ENCODE measurements around the gene ZSWIM4. TPM values are rescaled to one million over a fixed set of nuclear protein-coding genes. Genes with fewer than 3 reads are reported as not detected.

ZSWIM4 gene
- total and polyA plus RNA-seq, 2 experiments from 2014 or later, result 5.4 to 42.3 TPM

DNA sequence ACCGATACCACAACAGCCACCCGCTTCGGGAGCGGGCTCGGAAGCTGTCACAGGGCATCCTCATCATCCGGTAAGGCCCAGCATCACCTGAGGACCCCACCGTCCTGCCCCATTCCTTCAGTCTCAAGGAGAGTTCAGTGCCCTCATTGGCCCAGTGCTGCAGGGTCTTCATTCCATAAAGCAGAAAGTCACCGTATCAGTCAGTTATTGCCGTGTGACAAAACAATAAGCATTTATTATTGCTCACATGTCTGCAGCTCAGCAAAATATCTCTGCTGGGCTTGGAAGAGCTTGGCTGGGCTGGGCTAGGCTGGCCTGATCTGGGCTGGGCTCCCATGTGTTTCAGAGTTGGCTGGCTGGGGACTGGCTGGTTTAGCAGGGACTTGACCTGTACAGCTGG, 39.0 kb upstream of the ZSWIM4 start (continued):
- TF ChIP-seq EZH2phosphoT487 (IDR thresholded peaks at IDR 0.05; ENCODE audit: unreplicated experiment), result no peak
- TF ChIP-seq JUNB (IDR thresholded peaks at IDR 0.05; ENCODE audit: unreplicated experiment), result no peak
- no peak for TF ChIP-seq CREB1 (CRISPR knock-in tag; IDR thresholded peaks at IDR 0.05; ENCODE audit: low read depth)

DNA sequence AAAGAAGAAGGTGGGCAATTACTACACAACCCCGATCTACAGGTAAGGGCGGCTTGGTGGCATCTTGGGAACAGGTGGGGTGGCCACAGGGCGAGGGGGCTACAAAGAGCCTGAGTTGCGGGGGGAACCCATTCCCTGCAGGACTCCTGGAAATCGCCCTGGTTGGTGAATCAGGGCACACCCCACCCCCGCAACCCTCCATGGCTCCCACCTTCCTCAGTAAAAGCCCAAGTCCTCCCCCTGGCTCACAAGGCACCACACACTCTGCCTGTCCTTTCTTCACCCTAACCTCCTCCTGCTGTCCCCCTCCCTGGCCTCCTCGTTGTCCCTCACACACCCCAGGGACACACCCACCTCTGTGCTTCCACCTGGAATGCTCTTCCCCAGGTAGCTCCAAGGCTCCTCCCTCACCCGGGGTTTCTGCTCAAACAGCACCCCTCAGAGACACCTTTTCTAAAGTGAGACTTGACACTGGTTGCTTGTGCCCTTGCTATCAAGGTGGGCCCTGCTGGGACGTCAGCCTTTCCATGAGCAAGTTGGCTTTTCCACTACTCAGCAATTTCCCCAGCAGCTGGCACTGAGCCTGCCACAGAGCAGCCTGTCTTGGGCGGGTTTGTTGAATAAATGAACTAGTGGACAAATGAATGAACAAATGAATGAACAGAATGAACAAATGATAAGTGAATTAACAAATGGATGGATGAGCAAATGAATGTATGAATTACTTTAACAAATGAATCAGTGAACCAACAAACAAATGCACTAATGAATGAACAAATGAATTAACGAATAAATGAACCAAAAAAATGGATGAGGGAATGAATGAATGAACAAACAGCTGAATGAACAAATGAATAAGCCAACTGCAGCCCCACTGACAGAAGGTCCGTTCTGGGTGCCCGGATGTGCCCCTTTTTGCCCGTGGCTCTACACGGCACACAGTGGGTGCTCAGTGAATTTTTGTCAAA, 37.2 kb upstream of the ZSWIM4 start:
- Histone ChIP-seq H3K79me2 (replicated peaks; ENCODE audit: insufficient read depth) (no peaks in the 10 kb centered on the region), H3K4me1 (ENCODE audit: insufficient read depth) (no peaks in the 10 kb centered on the region), H3K4me3 (no peak overlapping the region), H3K27me3 (ENCODE audit: insufficient read depth) (no peaks in the 10 kb centered on the region), H3F3A (replicated peaks; ENCODE audit: low read depth) (no peaks in the 10 kb centered on the region; the same call in 1 of the 2 replicates), H3K9me2 (ENCODE audit: insufficient read depth) (no peaks in the 10 kb centered on the region), H4K20me1 (replicated peaks; ENCODE audit: insufficient read depth) (no peaks in the 10 kb centered on the region), H3K27ac (ENCODE audit: low read depth) (no peak overlapping the region), H3K4me2 (no peak overlapping the region), H3K36me3 (ENCODE audit: insufficient read depth) (peaks cover 10% of the 10 kb centered on the region; the same call in 1 of the 2 replicates), H2AFZ (no peak overlapping the region)
- Mint-ChIP-seq H3K4me3 (no peak overlapping the region), H3K27me3 (ENCODE audit: insufficient read depth, low read depth, poor library complexity) (peaks cover 6% of the 10 kb centered on the region), H3K27ac (no peak overlapping the region), H3K9me3 (no peaks in the 10 kb centered on the region; the same call in 2 of the 3 replicates), H3K4me1 (no peaks in the 10 kb centered on the region; the same call in 2 of the 3 replicates), H3K36me3 (ENCODE audit: low read depth) (peaks cover 58% of the 10 kb centered on the region)
- no peak for ATAC-seq
- DNase-seq (ENCODE audit: low spot score), result no peak
- TF ChIP-seq, protein P1, sequence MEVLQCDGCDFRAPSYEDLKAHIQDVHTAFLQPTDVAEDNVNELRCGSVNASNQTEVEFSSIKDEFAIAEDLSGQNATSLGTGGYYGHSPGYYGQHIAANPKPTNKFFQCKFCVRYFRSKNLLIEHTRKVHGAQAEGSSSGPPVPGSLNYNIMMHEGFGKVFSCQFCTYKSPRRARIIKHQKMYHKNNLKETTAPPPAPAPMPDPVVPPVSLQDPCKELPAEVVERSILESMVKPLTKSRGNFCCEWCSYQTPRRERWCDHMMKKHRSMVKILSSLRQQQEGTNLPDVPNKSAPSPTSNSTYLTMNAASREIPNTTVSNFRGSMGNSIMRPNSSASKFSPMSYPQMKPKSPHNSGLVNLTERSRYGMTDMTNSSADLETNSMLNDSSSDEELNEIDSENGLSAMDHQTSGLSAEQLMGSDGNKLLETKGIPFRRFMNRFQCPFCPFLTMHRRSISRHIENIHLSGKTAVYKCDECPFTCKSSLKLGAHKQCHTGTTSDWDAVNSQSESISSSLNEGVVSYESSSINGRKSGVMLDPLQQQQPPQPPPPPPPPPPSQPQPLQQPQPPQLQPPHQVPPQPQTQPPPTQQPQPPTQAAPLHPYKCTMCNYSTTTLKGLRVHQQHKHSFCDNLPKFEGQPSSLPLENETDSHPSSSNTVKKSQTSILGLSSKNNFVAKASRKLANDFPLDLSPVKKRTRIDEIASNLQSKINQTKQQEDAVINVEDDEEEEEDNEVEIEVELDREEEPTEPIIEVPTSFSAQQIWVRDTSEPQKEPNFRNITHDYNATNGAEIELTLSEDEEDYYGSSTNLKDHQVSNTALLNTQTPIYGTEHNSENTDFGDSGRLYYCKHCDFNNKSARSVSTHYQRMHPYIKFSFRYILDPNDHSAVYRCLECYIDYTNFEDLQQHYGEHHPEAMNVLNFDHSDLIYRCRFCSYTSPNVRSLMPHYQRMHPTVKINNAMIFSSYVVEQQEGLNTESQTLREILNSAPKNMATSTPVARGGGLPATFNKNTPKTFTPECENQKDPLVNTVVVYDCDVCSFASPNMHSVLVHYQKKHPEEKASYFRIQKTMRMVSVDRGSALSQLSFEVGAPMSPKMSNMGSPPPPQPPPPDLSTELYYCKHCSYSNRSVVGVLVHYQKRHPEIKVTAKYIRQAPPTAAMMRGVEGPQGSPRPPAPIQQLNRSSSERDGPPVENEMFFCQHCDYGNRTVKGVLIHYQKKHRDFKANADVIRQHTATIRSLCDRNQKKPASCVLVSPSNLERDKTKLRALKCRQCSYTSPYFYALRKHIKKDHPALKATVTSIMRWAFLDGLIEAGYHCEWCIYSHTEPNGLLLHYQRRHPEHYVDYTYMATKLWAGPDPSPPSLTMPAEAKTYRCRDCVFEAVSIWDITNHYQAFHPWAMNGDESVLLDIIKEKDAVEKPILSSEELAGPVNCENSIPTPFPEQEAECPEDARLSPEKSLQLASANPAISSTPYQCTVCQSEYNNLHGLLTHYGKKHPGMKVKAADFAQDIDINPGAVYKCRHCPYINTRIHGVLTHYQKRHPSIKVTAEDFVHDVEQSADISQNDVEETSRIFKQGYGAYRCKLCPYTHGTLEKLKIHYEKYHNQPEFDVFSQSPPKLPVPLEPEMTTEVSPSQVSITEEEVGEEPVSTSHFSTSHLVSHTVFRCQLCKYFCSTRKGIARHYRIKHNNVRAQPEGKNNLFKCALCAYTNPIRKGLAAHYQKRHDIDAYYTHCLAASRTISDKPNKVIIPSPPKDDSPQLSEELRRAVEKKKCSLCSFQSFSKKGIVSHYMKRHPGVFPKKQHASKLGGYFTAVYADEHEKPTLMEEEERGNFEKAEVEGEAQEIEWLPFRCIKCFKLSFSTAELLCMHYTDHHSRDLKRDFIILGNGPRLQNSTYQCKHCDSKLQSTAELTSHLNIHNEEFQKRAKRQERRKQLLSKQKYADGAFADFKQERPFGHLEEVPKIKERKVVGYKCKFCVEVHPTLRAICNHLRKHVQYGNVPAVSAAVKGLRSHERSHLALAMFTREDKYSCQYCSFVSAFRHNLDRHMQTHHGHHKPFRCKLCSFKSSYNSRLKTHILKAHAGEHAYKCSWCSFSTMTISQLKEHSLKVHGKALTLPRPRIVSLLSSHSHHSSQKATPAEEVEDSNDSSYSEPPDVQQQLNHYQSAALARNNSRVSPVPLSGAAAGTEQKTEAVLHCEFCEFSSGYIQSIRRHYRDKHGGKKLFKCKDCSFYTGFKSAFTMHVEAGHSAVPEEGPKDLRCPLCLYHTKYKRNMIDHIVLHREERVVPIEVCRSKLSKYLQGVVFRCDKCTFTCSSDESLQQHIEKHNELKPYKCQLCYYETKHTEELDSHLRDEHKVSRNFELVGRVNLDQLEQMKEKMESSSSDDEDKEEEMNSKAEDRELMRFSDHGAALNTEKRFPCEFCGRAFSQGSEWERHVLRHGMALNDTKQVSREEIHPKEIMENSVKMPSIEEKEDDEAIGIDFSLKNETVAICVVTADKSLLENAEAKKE (CRISPR knock-in tag; IDR thresholded peaks at IDR 0.05), result no peak
- TF ChIP-seq ZNF114 (CRISPR knock-in tag; IDR thresholded peaks at IDR 0.05), result no peak

All from GM23338 (cell line).